Measurements from ENCODE around the gene USF3. TPM values are rescaled to one million over a fixed set of nuclear protein-coding genes. Genes with fewer than 3 reads are reported as not detected.

USF3 gene
- total and polyA plus RNA-seq, 2 of the 8 experiments (the other 6 are each of a cell fraction or from before 2014, with no cell fraction given): 9.6 to 18.5 TPM

DNA sequence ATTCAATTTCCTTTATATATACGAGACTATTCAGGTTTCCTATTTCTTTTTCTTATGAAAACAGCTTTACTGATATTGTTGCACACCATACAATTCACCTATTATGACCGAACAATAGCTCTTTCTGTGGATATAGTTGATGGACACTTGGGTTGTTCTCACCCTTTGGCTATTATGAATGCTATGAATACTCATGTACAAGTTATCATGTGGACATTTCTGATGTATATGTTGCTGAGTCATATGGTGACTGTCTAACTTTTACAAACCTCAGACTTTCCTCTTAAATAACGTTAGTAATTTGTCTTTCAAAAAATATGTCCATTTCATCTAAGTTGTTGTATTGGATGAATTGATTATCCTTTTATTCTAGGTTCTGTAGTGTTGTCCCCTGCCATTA, 15.7 kb upstream of the USF3 start (continued):
- no peak for TF ChIP-seq PHF8 (conservative IDR thresholded peaks at IDR 0.05; ENCODE audit: low read depth, low read length)

Measured in H1 (cell line).